ENCODE data around the gene NGEF. TPM values are rescaled to one million over a fixed set of nuclear protein-coding genes. Genes with fewer than 3 reads are reported as not detected.

NGEF gene
- total RNA-seq, 1 experiment from 2014 or later, result 1.9 TPM

GRCh38 chr2:232836934-232837333 is 176.1 kb downstream of the NGEF start:
- H3K9ac ChIP-seq (ENCODE audit: extremely low read depth, insufficient read length, low read length), result no peak overlapping the region
- no peaks in the 10 kb centered on the region for H4K20me1 ChIP-seq (ENCODE audit: control insufficient read depth, insufficient read depth, insufficient read length)
- H2BK15ac ChIP-seq (ENCODE audit: low read depth, low read length), result no peak overlapping the region
- H3K4ac ChIP-seq (ENCODE audit: low read depth, low read length), result no peak overlapping the region
- no peak overlapping the region for H4K8ac ChIP-seq (replicated peaks; ENCODE audit: insufficient read length, low read depth, low read length)
- no peak overlapping the region for H3K27ac ChIP-seq (ENCODE audit: insufficient read length, low read depth, low read length)
- H4K5ac ChIP-seq (ENCODE audit: insufficient read length, low read depth, low read length), result no peak overlapping the region
- H3K27ac Mint-ChIP-seq, result peak overlapping the region in 1 of 3 experiments; percentile 60; a peak in 1 of 7 replicates
- no peaks in the 10 kb centered on the region; the same call in 1 of the 2 replicates for H3K4me1 ChIP-seq (ENCODE audit: insufficient read depth, low read length)
- TF ChIP-seq CTCF (conservative IDR thresholded peaks at IDR 0.05), result no peak
- peaks cover 4 to 7% of the 10 kb centered on the region in 2 experiments; a peak in 2 of 4 replicates for H3K4me1 Mint-ChIP-seq
- no peak overlapping the region for H3K23ac ChIP-seq (ENCODE audit: insufficient read length, low read depth, low read length)
- H3K9me3 Mint-ChIP-seq, result no peaks in the 10 kb centered on the region
- H2AFZ ChIP-seq (ENCODE audit: low read length), result no peak overlapping the region
- H3K18ac ChIP-seq (ENCODE audit: insufficient read length, low read depth, low read length), result no peak overlapping the region
- no peaks in the 10 kb centered on the region; the same call in 1 of the 2 replicates for H3K27me3 Mint-ChIP-seq (ENCODE audit: low read depth)
- no peak overlapping the region for H2BK12ac ChIP-seq (ENCODE audit: insufficient read length, low read depth, low read length)
- no peak overlapping the region for H2BK120ac ChIP-seq (ENCODE audit: low read depth, low read length, poor library complexity, severe bottlenecking)
- no peak overlapping the region for H3K4me2 ChIP-seq (ENCODE audit: insufficient read depth, insufficient read length, low read length)
- H3K4me3 Mint-ChIP-seq, result no peak overlapping the region
- H3T11ph ChIP-seq (ENCODE audit: low read length), result no peak overlapping the region
- no peaks in the 10 kb centered on the region for H3K23me2 ChIP-seq (ENCODE audit: insufficient read length, low read depth, low read length, poor library complexity, severe bottlenecking)
- H3K79me1 ChIP-seq (ENCODE audit: insufficient read depth, low read depth, low read length, poor library complexity, severe bottlenecking), result peaks cover 2% of the 10 kb centered on the region
- no peaks in the 10 kb centered on the region for H3K9me3 ChIP-seq (ENCODE audit: control insufficient read depth, low read depth, low read length)
- H2AK5ac ChIP-seq (ENCODE audit: insufficient read length, low read length), result no peak overlapping the region
- no peak overlapping the region for H2BK20ac ChIP-seq (ENCODE audit: low read depth, low read length, poor library complexity, severe bottlenecking)
- H3K56ac ChIP-seq (ENCODE audit: insufficient read length, low read depth, low read length), result no peak overlapping the region
- no peak overlapping the region for H2BK5ac ChIP-seq (ENCODE audit: insufficient read length, low read length)
- H3K14ac ChIP-seq (ENCODE audit: insufficient read depth, low read length), result no peak overlapping the region
- H3K36me3 Mint-ChIP-seq (ENCODE audit: insufficient read depth in 1 of 3, low read depth in 3 of 3), result peaks cover 14 to 68% (median 59%) of the 10 kb centered on the region in 3 experiments; a peak in 6 of 7 replicates
- no CpG with 5 or more reads among the region's 4 CpGs for WGBS (ENCODE audit: extremely low coverage, insufficient read length, low lambda C conversion rate)
- no peaks in the 10 kb centered on the region for H3K27me3 ChIP-seq (ENCODE audit: insufficient read depth, low read length)
- no peak for DNase-seq
- no peaks in the 10 kb centered on the region for H3K79me2 ChIP-seq (ENCODE audit: insufficient read depth, low read length)
- H4K91ac ChIP-seq (ENCODE audit: insufficient read length, low read depth, low read length), result no peak overlapping the region

All from H9 (cell line).